HG03139 (cell line): ENCODE data around the gene SYT10.
"Not testable (repeated sequence)": the region's sequence is repeated elsewhere in the genome, so short reads cannot be mapped to it uniquely, and the experiment has no call there.

Source experiments
- ATAC-seq: cut with Tn5 transposase; IDR thresholded peaks from one replicate; pipeline ENCODE4 v1.9.1; 2021; ENCODE audit not compliant: unreplicated experiment

The SYT10 gene

DNA sequence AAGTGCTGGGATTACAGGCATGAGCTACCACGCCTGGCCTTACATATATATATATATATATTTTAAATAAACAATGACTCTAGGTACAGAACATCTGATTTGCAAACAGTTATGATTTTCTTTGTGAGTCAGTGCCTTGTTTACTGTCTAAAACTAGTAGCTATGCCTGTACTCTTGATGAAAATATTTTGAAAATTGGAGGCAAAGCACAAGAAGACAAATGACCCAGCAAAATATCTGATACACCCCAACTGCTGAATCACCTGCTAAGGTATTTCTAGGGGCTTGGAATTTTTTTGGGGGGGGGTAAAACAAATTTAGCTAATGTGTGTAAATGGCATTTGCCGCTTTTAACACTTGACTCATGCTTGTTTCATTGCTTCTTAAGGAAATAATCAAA lies 69.3 kb downstream of the SYT10 start:
- ATAC-seq = no peak

DNA sequence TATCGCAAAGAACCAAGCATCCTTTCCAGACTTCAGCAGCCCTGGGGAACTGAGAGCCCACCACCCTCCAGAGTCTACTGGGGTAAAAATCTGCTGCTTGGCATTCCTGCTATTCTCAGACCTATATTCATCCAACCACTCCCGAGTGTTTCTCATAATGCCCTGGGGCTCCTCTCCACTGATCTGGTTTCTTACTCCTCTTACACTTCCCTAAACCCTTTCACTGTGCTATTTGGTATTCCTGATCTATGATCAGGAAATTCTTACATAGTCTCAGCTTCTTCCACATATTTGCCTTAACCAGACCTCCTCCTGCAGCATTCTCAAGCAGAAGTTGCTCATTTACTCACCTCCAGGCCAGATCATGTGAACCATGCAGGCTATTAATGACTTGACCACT lies 82.4 kb downstream of the SYT10 start:
- no peak for ATAC-seq

DNA sequence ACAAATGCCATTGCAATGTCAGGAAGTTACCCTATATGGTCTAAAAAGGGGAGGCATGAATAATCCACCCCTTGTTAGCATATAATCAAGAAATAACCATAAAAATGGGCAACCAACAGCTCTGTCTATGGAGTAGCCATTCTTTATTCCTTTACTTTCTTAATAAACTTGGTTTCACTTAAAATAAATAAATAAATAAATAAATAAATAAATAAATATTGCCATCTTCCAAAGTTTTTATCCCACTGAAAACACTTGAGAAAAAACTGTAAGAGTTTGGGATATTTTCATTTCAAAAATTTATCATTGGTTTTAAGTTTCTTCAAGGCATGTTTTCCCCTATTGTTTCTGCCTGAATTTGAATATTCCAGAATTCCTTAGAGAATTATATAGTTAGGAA lies 89.8 kb downstream of the SYT10 start:
- no peak for ATAC-seq

DNA sequence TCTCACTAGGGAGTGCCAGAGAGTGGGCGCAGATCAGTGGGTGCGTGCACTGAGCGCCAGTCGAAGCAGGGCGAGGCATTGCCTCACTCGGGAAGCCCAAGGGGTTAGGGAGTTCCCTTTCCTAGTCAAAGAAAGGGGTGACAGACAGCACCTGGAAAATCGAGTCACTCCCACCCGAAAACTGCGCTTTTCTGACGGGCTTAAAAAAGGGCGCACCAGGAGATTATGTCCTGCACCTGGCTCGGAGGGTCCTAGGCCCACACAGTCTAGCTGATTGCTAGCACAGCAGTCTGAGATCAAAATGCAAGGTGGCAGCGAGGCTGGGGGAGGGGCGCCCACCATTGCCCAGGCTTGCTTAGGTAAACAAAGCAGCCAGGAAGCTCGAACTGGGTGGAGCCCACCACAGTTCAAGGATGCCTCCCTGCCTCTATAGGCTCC lies 107.6 kb downstream of the SYT10 start:
- not testable (repeated sequence) for ATAC-seq

DNA sequence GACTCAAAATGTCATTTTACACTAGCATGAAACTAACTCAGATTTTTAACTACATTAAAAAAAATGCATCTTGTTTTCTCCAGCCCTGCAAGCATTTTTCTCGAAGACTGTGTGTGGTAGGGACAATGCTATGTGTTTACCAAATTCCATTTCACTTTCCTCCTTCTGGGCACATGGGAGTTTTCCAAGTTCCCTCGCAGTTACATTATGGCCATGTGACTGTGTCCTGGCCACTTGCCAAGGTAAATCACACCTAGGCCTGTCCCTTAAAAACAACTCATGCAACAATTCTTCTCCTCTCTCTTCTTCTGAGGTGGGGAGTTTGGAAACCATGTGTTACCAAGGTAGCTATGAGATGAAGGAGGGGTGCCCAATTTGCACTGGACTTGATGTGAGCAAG lies 108.7 kb downstream of the SYT10 start:
- ATAC-seq = no peak
